Measurements from ENCODE around the gene GPANK1. TPM values are rescaled to one million over a fixed set of nuclear protein-coding genes. Genes with fewer than 3 reads are reported as not detected.

The GPANK1 gene
- total RNA-seq, 3 donors from 2014 or later (not counting 1 experiment from before 2014, with no cell fraction given) = 16.0 to 20.3 (median 18.2) TPM

DNA sequence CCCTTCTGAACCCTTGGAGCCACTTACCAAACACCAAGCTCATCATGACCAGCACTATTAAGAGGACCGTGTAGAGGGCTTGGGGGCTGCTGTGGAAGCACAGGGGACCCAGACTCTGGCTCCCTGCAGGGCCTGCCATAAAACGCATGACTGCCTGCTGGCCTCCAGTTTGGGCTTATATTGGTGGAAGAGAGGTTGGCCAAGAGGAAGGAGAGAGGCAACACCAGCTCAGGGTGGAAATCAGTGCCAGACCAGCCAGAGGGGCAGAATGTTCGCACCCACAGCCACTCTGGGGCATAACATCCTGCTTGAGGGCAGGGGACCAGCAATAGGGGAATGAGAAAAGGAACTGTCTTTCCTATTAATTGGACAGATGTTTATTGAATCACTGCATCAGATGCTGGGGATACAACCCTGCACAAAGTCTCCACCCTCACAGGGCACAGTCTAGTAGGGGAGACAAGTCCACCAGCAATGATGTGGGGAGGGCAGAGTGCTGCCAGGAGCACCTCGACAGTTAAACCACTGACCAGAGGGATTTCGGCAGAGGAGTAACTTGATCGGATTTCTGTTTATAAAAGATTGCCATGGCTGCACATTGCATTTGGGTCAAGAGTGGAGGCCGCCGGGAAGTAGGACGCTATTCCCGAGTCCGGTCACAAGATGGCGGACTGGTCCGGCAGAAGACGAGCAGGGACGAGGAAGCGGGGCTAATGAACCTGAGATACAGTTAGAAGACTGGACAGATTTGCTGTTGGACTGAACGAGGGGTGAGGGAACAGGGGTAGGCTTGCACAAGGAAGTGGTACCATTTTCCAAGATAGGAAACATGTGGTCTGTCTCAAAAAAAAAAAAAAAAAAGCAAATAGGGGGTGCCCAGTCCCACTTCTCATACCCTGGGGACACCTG, 15.7 kb upstream of the GPANK1 start, which contains the start of gene LY6G5C:
Gene LY6G5C (minus strand): TSS at position 842 of the 909 bp plus-strand sequence. CDS start 694 bp downstream, at position 148.
- Mint-ChIP-seq H3K36me3 (no peaks in the 10 kb centered on the region), H3K4me3 (peak within 1 kb of the TSS; percentile 93), H3K4me1 (peaks cover 19 to 23% of the 10 kb centered on the region in 2 donors), H3K27me3 (ENCODE audit: low read depth in 2 of 2) (peaks cover 0 to 3% of the 10 kb centered on the region in 2 donors), H3K9me3 (no peaks in the 10 kb centered on the region), H3K27ac (peak within 1 kb of the TSS; percentile 78 to 79)
- peak; percentile 83 to 89 (median 86) for ATAC-seq
- DNase-seq = peak; percentile 58 to 80
- H3K9me3 ChIP-seq (ENCODE audit: control insufficient read depth, insufficient read depth, low read length) = no peaks in the 10 kb centered on the region
- intact Hi-C loops (cut with micrococcal nuclease) = loop anchor here (1.0 to 5.0 kb wide), 2 partner anchors 57 to 150 kb away; partner anchors contain the start of gene CLIC1
- H3K27ac ChIP-seq (ENCODE audit: low read length) = peak within 1 kb of the TSS; percentile 14
- TF ChIP-seq, protein P1, sequence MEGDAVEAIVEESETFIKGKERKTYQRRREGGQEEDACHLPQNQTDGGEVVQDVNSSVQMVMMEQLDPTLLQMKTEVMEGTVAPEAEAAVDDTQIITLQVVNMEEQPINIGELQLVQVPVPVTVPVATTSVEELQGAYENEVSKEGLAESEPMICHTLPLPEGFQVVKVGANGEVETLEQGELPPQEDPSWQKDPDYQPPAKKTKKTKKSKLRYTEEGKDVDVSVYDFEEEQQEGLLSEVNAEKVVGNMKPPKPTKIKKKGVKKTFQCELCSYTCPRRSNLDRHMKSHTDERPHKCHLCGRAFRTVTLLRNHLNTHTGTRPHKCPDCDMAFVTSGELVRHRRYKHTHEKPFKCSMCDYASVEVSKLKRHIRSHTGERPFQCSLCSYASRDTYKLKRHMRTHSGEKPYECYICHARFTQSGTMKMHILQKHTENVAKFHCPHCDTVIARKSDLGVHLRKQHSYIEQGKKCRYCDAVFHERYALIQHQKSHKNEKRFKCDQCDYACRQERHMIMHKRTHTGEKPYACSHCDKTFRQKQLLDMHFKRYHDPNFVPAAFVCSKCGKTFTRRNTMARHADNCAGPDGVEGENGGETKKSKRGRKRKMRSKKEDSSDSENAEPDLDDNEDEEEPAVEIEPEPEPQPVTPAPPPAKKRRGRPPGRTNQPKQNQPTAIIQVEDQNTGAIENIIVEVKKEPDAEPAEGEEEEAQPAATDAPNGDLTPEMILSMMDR (IDR thresholded peaks at IDR 0.05) = peak; percentile 64
- no peaks in the 10 kb centered on the region for H3K27me3 ChIP-seq (ENCODE audit: control insufficient read depth, insufficient read depth, low read length)
- peaks cover 30% of the 10 kb centered on the region for H3K4me1 ChIP-seq (ENCODE audit: control insufficient read depth, insufficient read depth, low read length)
- peak within 1 kb of the TSS; percentile 56 for H3K4me3 ChIP-seq (ENCODE audit: low read length)
- 11% methylated on average over 17 of the region's 17 CpGs for WGBS (ENCODE audit: insufficient coverage)
- no peaks in the 10 kb centered on the region for H3K36me3 ChIP-seq (ENCODE audit: control insufficient read depth, insufficient read depth, low read length)

DNA sequence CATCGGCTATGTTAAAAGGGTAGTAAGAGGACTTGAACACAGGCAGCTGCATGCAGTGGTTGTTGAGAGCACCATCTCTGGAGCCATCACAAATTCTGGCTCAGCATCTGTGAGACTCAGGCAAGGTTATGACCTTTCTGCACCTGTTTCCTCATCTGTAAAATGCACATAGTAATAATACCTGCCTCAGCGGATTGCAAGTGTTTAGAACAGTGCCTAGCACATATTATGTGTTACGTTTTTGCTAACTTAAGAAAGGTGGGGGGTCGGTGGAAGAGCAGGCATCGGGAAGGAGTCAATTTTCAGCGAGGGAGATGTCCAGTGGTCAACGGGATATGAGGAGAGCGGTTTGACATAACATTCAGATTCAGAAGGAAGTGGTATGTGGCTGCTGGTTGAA, 13.2 kb upstream of the GPANK1 start:
- H3K4me1 ChIP-seq (ENCODE audit: control insufficient read depth, insufficient read depth, low read length) = peaks cover 24% of the 10 kb centered on the region
- no peaks in the 10 kb centered on the region for H3K27me3 ChIP-seq (ENCODE audit: control insufficient read depth, insufficient read depth, low read length)
- H3K9me3 Mint-ChIP-seq = no peaks in the 10 kb centered on the region
- H3K4me3 Mint-ChIP-seq = no peak overlapping the region
- peaks cover 19 to 23% of the 10 kb centered on the region in 2 donors for H3K4me1 Mint-ChIP-seq
- intact Hi-C loops (cut with micrococcal nuclease) = no loop called here
- H3K4me3 ChIP-seq (ENCODE audit: low read length) = no peak overlapping the region
- H3K36me3 Mint-ChIP-seq = no peaks in the 10 kb centered on the region
- ATAC-seq = no peak
- peak overlapping the region in 1 of 2 donors; percentile 19 for H3K27ac Mint-ChIP-seq
- WGBS (ENCODE audit: insufficient coverage) = 71% methylated on average over 8 of the region's 8 CpGs
- H3K27me3 Mint-ChIP-seq (ENCODE audit: low read depth in 2 of 2) = peaks cover 0 to 3% of the 10 kb centered on the region in 2 donors
- H3K9me3 ChIP-seq (ENCODE audit: control insufficient read depth, insufficient read depth, low read length) = no peaks in the 10 kb centered on the region
- TF ChIP-seq, protein P1 (IDR thresholded peaks at IDR 0.05) = no peak
- H3K36me3 ChIP-seq (ENCODE audit: control insufficient read depth, insufficient read depth, low read length) = no peaks in the 10 kb centered on the region
- H3K27ac ChIP-seq (ENCODE audit: low read length) = no peak overlapping the region
- no peak for DNase-seq

DNA sequence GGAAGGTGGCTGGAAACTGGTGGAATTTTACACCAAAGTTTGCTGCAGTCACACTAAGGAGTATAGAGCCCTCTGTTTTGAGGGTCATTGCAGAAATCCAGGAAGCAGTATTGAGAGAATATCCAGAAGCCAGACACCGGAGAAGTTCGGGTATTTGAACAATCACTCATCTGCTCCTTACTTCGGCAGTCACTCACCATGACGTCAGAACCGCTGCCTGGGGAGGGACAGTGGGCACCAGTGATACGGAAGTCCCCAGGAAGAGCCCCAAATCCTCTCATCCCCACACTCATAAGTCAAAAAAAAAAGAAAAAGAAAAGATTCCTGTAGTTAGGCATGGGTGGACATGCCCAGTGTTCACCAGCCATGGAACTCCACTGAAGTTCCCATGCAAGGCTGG, 12.1 kb upstream of the GPANK1 start:
- Histone ChIP-seq H3K4me1 (ENCODE audit: control insufficient read depth, insufficient read depth, low read length) (peaks cover 20% of the 10 kb centered on the region), H3K4me3 (ENCODE audit: low read length) (no peak overlapping the region), H3K27ac (ENCODE audit: low read length) (no peak overlapping the region), H3K27me3 (ENCODE audit: control insufficient read depth, insufficient read depth, low read length) (no peaks in the 10 kb centered on the region), H3K36me3 (ENCODE audit: control insufficient read depth, insufficient read depth, low read length) (peaks cover 7% of the 10 kb centered on the region), H3K9me3 (ENCODE audit: control insufficient read depth, insufficient read depth, low read length) (no peaks in the 10 kb centered on the region)
- Mint-ChIP-seq H3K36me3 (no peaks in the 10 kb centered on the region), H3K9me3 (no peaks in the 10 kb centered on the region), H3K4me1 (peaks cover 19 to 23% of the 10 kb centered on the region in 2 donors), H3K4me3 (peak overlapping the region; percentile 35), H3K27ac (no peak overlapping the region), H3K27me3 (ENCODE audit: low read depth in 2 of 2) (peaks cover 0 to 3% of the 10 kb centered on the region in 2 donors)
- WGBS (ENCODE audit: insufficient coverage) = 94% methylated on average over 5 of the region's 6 CpGs
- DNase-seq = no peak
- ATAC-seq = no peak
- intact Hi-C loops (cut with micrococcal nuclease) = no loop called here
- TF ChIP-seq, protein P1 (IDR thresholded peaks at IDR 0.05) = no peak
